Smooth muscle cell (in vitro differentiated cells): ENCODE measurements around the gene ASTN2. TPM values are rescaled to one million over a fixed set of nuclear protein-coding genes. Genes with fewer than 3 reads are reported as not detected.

Experiments
- DNase-seq: peaks from one replicate; lab custom pipeline; 2025; ENCODE audit not compliant: unreplicated experiment; lab: John Stamatoyannopoulos, UW
- H2AFZ ChIP-seq: fragments of 200-600 bp; sonication (generic); 2 replicates; pipeline ENCODE4 v1.6.0; 2016; ENCODE audit warnings: antibody characterized with exemption, low read depth, mild to moderate bottlenecking
- H3F3A ChIP-seq: fragments of 200-600 bp; sonication (generic); 2 replicates; pipeline ENCODE4 v1.6.0; 2017; ENCODE audit warnings: antibody characterized with exemption, low read depth
- H3K27ac ChIP-seq: fragments of 200-600 bp; sonication (generic); 2 replicates; pipeline ENCODE4 v1.5.1; 2016; ENCODE audit warnings: low read depth, mild to moderate bottlenecking
- H3K27me3 ChIP-seq: fragments of 200-600 bp; sonication (generic); 2 replicates; pipeline ENCODE4 v1.6.1; 2016; ENCODE audit warnings: low read depth, mild to moderate bottlenecking
- H3K36me3 ChIP-seq: fragments of 200-600 bp; sonication (generic); 2 replicates; pipeline ENCODE4 v1.5.1; 2016; ENCODE audit warnings: low read depth
- H3K4me1 ChIP-seq: fragments of 200-600 bp; sonication (generic); 2 replicates; pipeline ENCODE4 v1.5.1; 2016; ENCODE audit warnings: low read depth
- H3K4me2 ChIP-seq: fragments of 200-600 bp; sonication (generic); 2 replicates; pipeline ENCODE4 v1.6.0; 2016; ENCODE audit warnings: mild to moderate bottlenecking
- H3K4me3 ChIP-seq: fragments of 200-600 bp; sonication (generic); 2 replicates; pipeline ENCODE4 v1.5.1; 2016; ENCODE audit warnings: mild to moderate bottlenecking
- H3K79me2 ChIP-seq: fragments of 200-600 bp; sonication (generic); 2 replicates; pipeline ENCODE4 v1.6.0; 2016; ENCODE audit warnings: low read depth, mild to moderate bottlenecking
- H3K9ac ChIP-seq: fragments of 200-600 bp; sonication (generic); 2 replicates; pipeline ENCODE4 v1.6.0; 2016; ENCODE audit warnings: low read depth
- H3K9me3 ChIP-seq: fragments of 200-600 bp; sonication (generic); replicated peaks from 2 replicates; pipeline ENCODE4 v1.5.1; 2016; ENCODE audit warnings: low read depth
- H4K20me1 ChIP-seq: fragments of 200-600 bp; sonication (generic); 2 replicates; pipeline ENCODE4 v1.6.0; 2016; ENCODE audit warnings: low read depth
- CTCF ChIP-seq: fragments of 200-600 bp; sonication (generic); IDR thresholded peaks from 2 replicates; pipeline ENCODE4 v1.5.1; 2017; ENCODE audit warnings: borderline replicate concordance, mild to moderate bottlenecking, antibody characterized with exemption; ENCODE audit not compliant: insufficient read depth, poor library complexity, severe bottlenecking
- WGBS: methylation state at CpG from one replicate; pipeline ENCODE4 v1.1.7; 2016; ENCODE audit warnings: low lambda C conversion rate; 5-methylcytosine and 5-hydroxymethylcytosine counted together
- polyA plus RNA-seq: library from polyadenylated mRNA; unstranded; fragments of >200 nt; fragmentation: Nextera tagmentation; extraction: Ambion mirVana; gene quantifications from 2 replicates; pipeline ENCODE4 v1.2.1, GENCODE V29; 2016
- total RNA-seq: library from RNA; depleted of rRNA; stranded (reverse); fragments of >200 nt; gene quantifications from 2 replicates; pipeline ENCODE4 v1.2.3, GENCODE V29; 2014

The ASTN2 gene
- total and polyA plus RNA-seq, 2 experiments from 2014 or later: 6.5 to 6.7 TPM

GRCh38 chr9:116543731-116544400 lies 871.0 kb downstream of the ASTN2 start:
- H3F3A ChIP-seq: no peaks in the 10 kb centered on the region
- H3K4me2 ChIP-seq: no peak overlapping the region
- 86% methylated on average over 8 of the region's 8 CpGs for WGBS
- TF ChIP-seq CTCF: no peak
- no peak for DNase-seq
- H3K4me1 ChIP-seq: no peaks in the 10 kb centered on the region
- no peaks in the 10 kb centered on the region for H3K36me3 ChIP-seq
- no peaks in the 10 kb centered on the region for H3K27me3 ChIP-seq
- H3K79me2 ChIP-seq: no peaks in the 10 kb centered on the region
- H3K4me3 ChIP-seq: no peak overlapping the region
- H3K9ac ChIP-seq: no peak overlapping the region
- H2AFZ ChIP-seq: no peak overlapping the region
- H3K9me3 ChIP-seq: no peaks in the 10 kb centered on the region
- H4K20me1 ChIP-seq: no peaks in the 10 kb centered on the region
- no peak overlapping the region for H3K27ac ChIP-seq

- H3K79me2 ChIP-seq: no peaks in the 10 kb centered on the region
- no peaks in the 10 kb centered on the region for H3K27me3 ChIP-seq
- no peaks in the 10 kb centered on the region for H3K9me3 ChIP-seq
- H3K36me3 ChIP-seq: no peaks in the 10 kb centered on the region
- H3F3A ChIP-seq: no peaks in the 10 kb centered on the region
- no peak overlapping the region for H3K4me3 ChIP-seq
- no peak overlapping the region for H3K9ac ChIP-seq
- H2AFZ ChIP-seq: no peak overlapping the region
- no peak for DNase-seq
- no peaks in the 10 kb centered on the region for H3K4me1 ChIP-seq
- TF ChIP-seq CTCF: no peak
- no peak overlapping the region for H3K27ac ChIP-seq
- no peaks in the 10 kb centered on the region for H4K20me1 ChIP-seq
- H3K4me2 ChIP-seq: no peak overlapping the region
Measured at GRCh38 chr9:116541402-116541801, 873.5 kb downstream of the ASTN2 start.

- 80% methylated on average over 6 of the region's 6 CpGs for WGBS
- H3K9me3 ChIP-seq: no peaks in the 10 kb centered on the region
Measured at GRCh38 chr9:116539549-116539948, 875.3 kb downstream of the ASTN2 start.

More at GRCh38 chr9:116539549-116539948, 875.3 kb downstream of the ASTN2 start:
- TF ChIP-seq CTCF: no peak
- Histone ChIP-seq H3K4me2 (no peak overlapping the region), H3K36me3 (no peaks in the 10 kb centered on the region), H3K27me3 (no peaks in the 10 kb centered on the region), H3K79me2 (no peaks in the 10 kb centered on the region), H3F3A (no peaks in the 10 kb centered on the region), H4K20me1 (no peaks in the 10 kb centered on the region), H3K4me1 (no peaks in the 10 kb centered on the region), H3K4me3 (no peak overlapping the region), H3K9ac (no peak overlapping the region), H2AFZ (no peak overlapping the region), H3K27ac (no peak overlapping the region)
- DNase-seq: no peak
